AG04449 (cell line): ENCODE data around the gene SRL.

Source experiments
- CTCF ChIA-PET: fragments of 350-600 bp; formaldehyde crosslinking; extraction: SDS; loops from one replicate; lab custom pipeline; 2021; ENCODE audit warnings: antibody characterized with exemption; lab: Yijun Ruan, JAX
- POLR2A ChIA-PET: fragments of 400-600, 350-600 bp; formaldehyde crosslinking; extraction: SDS; loops from one replicate; lab custom pipeline; 2020; ENCODE audit warnings: antibody characterized with exemption, inconsistent platforms; lab: Yijun Ruan, JAX
- DNase-seq: peaks from one replicate; pipeline ENCODE4 v3.0.0-alpha.2; 2010; ENCODE audit warnings: low read depth, low spot score
- H3K4me3 ChIP-seq: 2 replicates; pipeline ENCODE4 v1.5.1; 2011; ENCODE audit warnings: low read depth, mild to moderate bottlenecking, control low read depth, low read length
- CTCF ChIP-seq: IDR thresholded peaks from one replicate; pipeline ENCODE4 v1.5.1; 2011; ENCODE audit warnings: mild to moderate bottlenecking, moderate library complexity, low read length, control low read depth, inconsistent platforms; ENCODE audit not compliant: insufficient read depth; ENCODE audit errors: missing control alignments

SRL gene

DNA sequence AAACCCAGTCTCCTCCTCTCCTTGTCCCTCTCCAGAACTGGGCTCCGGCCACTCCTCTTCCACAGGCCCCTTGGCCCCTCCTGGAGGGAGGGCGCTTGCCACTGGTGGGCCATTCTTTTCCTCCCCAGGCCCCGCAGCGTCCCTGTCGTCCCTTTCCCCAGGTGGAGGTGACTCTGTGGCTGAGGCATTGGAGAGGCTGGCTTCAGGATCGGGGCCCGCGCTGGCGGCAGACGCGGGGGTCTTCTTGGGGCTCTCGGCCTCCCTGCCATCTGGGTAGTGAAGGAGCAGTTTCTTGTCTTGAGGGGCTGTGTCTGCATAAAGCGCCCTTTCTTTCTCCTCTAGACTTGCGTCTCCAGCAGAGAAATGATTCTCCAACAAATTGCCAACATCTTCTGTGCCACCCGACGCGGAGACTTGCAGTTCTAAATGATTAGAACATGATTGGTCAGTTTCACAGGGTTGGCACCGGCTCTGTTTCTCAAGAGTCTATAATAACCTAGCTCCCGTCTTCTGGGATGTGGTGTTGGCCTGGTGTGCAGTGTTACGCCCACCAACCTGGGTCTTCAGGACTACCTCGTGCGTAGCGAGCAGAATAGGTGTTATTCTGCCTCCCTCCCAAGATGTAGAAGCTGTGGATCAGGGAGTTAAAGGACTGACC is 34.1 kb downstream of the SRL start:
- TF ChIP-seq CTCF: no peak
- POLR2A ChIA-PET: no interaction called here
- H3K4me3 ChIP-seq: no peak overlapping the region
- CTCF ChIA-PET: no interaction called here
- DNase-seq: no peak

DNA sequence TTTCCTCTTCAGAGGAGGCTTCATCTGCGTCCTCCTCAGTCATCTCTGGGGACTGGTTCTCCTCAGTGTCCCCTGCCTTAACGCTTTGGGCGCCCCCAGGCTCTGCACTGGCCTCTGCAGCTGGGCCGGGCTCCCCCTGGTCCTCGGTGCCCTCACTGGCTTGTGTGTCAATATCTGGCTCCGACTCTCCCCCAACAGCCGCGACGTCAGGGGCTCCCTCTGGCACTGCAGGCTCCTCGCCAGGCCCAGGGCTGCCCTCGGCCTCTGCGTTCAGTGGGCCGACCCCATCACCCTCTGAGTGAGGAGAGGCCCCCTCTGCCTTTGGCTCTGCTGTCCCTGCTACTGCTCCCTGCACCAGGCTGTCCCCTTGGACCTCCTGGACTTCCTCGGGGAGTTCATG is 34.7 kb downstream of the SRL start:
- no peak for TF ChIP-seq CTCF
- POLR2A ChIA-PET: no interaction called here
- no peak for DNase-seq
- CTCF ChIA-PET: no interaction called here
- no peak overlapping the region for H3K4me3 ChIP-seq

DNA sequence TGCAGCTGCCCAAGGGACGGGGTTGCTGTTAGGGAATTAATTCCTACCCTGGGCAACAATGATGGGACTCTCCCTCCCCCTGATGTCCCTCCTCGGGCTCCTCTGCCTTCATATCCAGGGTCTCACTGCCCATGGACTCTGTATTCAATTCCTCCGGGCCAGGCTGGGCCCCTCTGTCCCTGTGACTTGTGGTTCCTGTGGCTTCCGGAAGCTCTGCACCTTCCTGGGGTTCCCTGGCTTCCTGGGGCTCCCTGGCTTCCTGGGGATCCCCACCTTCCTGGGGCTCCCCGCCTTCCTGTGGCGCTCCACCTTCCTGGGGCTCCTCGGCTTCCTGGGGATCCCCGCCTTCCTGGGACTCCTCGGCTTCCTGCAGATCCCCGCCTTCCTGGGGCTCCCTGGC is 35.2 kb downstream of the SRL start:
- no peak for DNase-seq
- ChIA-PET CTCF (no interaction called here), POLR2A (no interaction called here)
- no peak for TF ChIP-seq CTCF
- H3K4me3 ChIP-seq: no peak overlapping the region

GRCh38 chr16:4205971-4206370 is 35.9 kb downstream of the SRL start:
- ChIA-PET POLR2A (no interaction called here), CTCF (no interaction called here)
- no peak for DNase-seq
- TF ChIP-seq CTCF: no peak
- H3K4me3 ChIP-seq: no peak overlapping the region

DNA sequence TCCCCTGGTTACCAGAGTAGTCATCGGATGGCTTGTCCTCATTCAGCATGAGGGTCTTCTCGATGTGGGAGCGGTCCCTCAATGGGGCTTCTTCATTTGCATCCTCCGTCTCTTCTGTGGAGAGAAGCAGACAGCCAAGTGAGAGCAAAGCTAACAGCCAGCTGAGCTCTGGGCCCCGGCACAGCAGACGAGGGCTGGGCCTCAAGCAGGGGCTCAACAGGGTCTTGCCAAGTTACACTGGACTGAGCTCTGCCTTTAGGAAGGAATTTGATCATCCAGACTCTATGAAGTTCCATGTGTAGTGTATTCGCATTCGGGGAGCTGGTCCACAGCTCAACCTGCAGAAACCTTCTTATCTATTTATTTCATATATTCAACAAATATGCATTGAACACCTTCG is 37.4 kb downstream of the SRL start:
- no peak overlapping the region for H3K4me3 ChIP-seq
- no peak for TF ChIP-seq CTCF
- ChIA-PET POLR2A (no interaction called here), CTCF (interaction anchor here (0.8 to 3.5 kb wide), 3 partner anchors 9 to 124 kb away, joined by 3 to 26 read pairs (median 5); no protein-coding TSS in a partner anchor)
- no peak for DNase-seq

- no peak overlapping the region for H3K4me3 ChIP-seq
- DNase-seq: no peak
- no peak for TF ChIP-seq CTCF
- POLR2A ChIA-PET: no interaction called here
- CTCF ChIA-PET: interaction anchor here (1.0 to 3.5 kb wide), 4 partner anchors 20 to 127 kb away, joined by 3 to 26 read pairs (median 4); no protein-coding TSS in a partner anchor
Measured at GRCh38 chr16:4203748-4204147, 38.1 kb downstream of the SRL start.
